Lung microvascular endothelial cell (primary cell): ENCODE measurements around the gene MFGE8. TPM values are rescaled to one million over a fixed set of nuclear protein-coding genes. Genes with fewer than 3 reads are reported as not detected.

Experiments
- DNase-seq, 2 donors: peaks; one replicate each; pipeline versions ENCODE4 v3.0.0 to v3.0.0-alpha.2; 2010; ENCODE audit warnings: low read depth in 2 of 2
- total RNA-seq: library from RNA; depleted of rRNA; stranded (reverse); fragments of >200 nt; gene quantifications from 2 replicates; pipeline ENCODE4 v1.2.1, GENCODE V29; 2014

MFGE8 gene
- total RNA-seq, 1 donor from 2014 or later, result 40.1 TPM

- no peak for DNase-seq
These were observed 38.5 kb downstream of the MFGE8 start for GRCh38 chr15:88874684-88875083.

GRCh38 chr15:88874275-88874674 lies 38.9 kb downstream of the MFGE8 start:
- DNase-seq, result no peak

- DNase-seq, result no peak
These were observed 39.4 kb downstream of the MFGE8 start for GRCh38 chr15:88873786-88874185.

GRCh38 chr15:88872706-88873105 lies 40.5 kb downstream of the MFGE8 start:
- no peak for DNase-seq

GRCh38 chr15:88872106-88872505 lies 41.1 kb downstream of the MFGE8 start:
- DNase-seq, result no peak

- no peak for DNase-seq
These were observed 41.9 kb downstream of the MFGE8 start for GRCh38 chr15:88871313-88871712.

GRCh38 chr15:88866295-88866881 lies 46.8 kb downstream of the MFGE8 start:
- DNase-seq, result no peak

GRCh38 chr15:88865498-88866099 lies 47.6 kb downstream of the MFGE8 start:
- no peak for DNase-seq

- DNase-seq, result no peak
These were observed 48.2 kb downstream of the MFGE8 start for GRCh38 chr15:88864861-88865497.

- DNase-seq, result peak in 1 of 2 donors; percentile 26
These were observed 49.8 kb downstream of the MFGE8 start for GRCh38 chr15:88863412-88863811.

GRCh38 chr15:88860212-88860611 lies 53.0 kb downstream of the MFGE8 start:
- no peak for DNase-seq

GRCh38 chr15:88859550-88859949 lies 53.6 kb downstream of the MFGE8 start:
- no peak for DNase-seq

- DNase-seq, result no peak
These were observed 54.2 kb downstream of the MFGE8 start for GRCh38 chr15:88858934-88859333.

- DNase-seq, result no peak
These were observed 60.7 kb downstream of the MFGE8 start for GRCh38 chr15:88852476-88852875.

- DNase-seq, result no peak
These were observed 63.7 kb downstream of the MFGE8 start for GRCh38 chr15:88849376-88850072.

Other genes with a start within 250 kb of the MFGE8 start
- not detected in 2 replicates for gene ACAN, start 109.9 kb downstream of the MFGE8 start, total RNA-seq
- 56.7 and 76.0 TPM in 2 replicates for gene HAPLN3, start 17.8 kb downstream of the MFGE8 start, total RNA-seq
- 27.5 and 48.2 TPM in 2 replicates for gene ABHD2, start 175.1 kb upstream of the MFGE8 start, total RNA-seq